ENCODE results near the gene CES4A.

Gene CES4A

GRCh38 chr16:67050796-67051195 is 62.4 kb downstream of the CES4A start:
- no peak for DNase-seq (ENCODE audit: low read depth in 2 of 2)

- no peak for DNase-seq (ENCODE audit: low read depth in 2 of 2)
Measured at GRCh38 chr16:67052399-67052798, 64.0 kb downstream of the CES4A start.

GRCh38 chr16:67053767-67054334 is 65.5 kb downstream of the CES4A start:
- no peak for DNase-seq (ENCODE audit: low read depth in 2 of 2)

- no peak for DNase-seq (ENCODE audit: low read depth in 2 of 2)
Measured at GRCh38 chr16:67054901-67055300, 66.5 kb downstream of the CES4A start.

GRCh38 chr16:67055712-67056487 is 67.5 kb downstream of the CES4A start:
- DNase-seq (ENCODE audit: low read depth in 2 of 2) = no peak

All from stimulated activated CD4-positive, alpha-beta T cell treated with anti-CD3 and anti-CD28 coated beads, Interleukin-12 subunit alpha, Interleukin-12 subunit beta, amount 100 ng/mL, for 24 hours (primary cell).